ENCODE results near the gene SUN1. TPM values are rescaled to one million over a fixed set of nuclear protein-coding genes. Genes with fewer than 3 reads are reported as not detected.

SUN1 gene
- total and polyA plus RNA-seq, 2 of the 8 experiments (the other 6 are each of a cell fraction or from before 2014, with no cell fraction given) = 108 to 158 TPM

GRCh38 chr7:832968-833424 is 720 bp downstream of the SUN1 start:
- Histone ChIP-seq H4K5ac (ENCODE audit: insufficient read length, low read depth, low read length) (no peak overlapping the region), H2BK5ac (ENCODE audit: low read depth, low read length) (no peak overlapping the region), H3K23me2 (ENCODE audit: low read depth, low read length) (no peaks in the 10 kb centered on the region), H2AK5ac (ENCODE audit: low read depth, low read length) (no peak overlapping the region; the same call in 1 of the 2 replicates), H3K9ac (replicated peaks in 1 of 4; ENCODE audit: extremely low read depth in 1 of 4, low read depth in 3 of 4, low read length in 3 of 4) (no peak overlapping the region), H3K4ac (replicated peaks; ENCODE audit: insufficient read length, low read depth, low read length) (no peak overlapping the region), H2AFZ (ENCODE audit: low read length) (no peak overlapping the region), H3K18ac (ENCODE audit: extremely low read depth, low read length) (no peak overlapping the region), H4K8ac (ENCODE audit: extremely low read depth, insufficient read depth, low read length) (no peak overlapping the region), H3K56ac (replicated peaks; ENCODE audit: insufficient read length, low read depth, low read length) (no peak overlapping the region), H4K91ac (replicated peaks; ENCODE audit: insufficient read length, low read length) (no peak overlapping the region), H3K4me2 (ENCODE audit: insufficient read depth in 1 of 2, low read depth in 2 of 2, low read length in 2 of 2) (no peak overlapping the region; a peak in 1 of 4 replicates), H3K4me3 (ENCODE audit: extremely low read depth in 1 of 4, insufficient read depth in 2 of 4, low read depth in 3 of 4, low read length in 4 of 4) (no peak overlapping the region), H3K36me3 (ENCODE audit: control insufficient read depth in 2 of 4, insufficient read depth in 4 of 4, low read length in 3 of 4) (no peaks in the 10 kb centered on the region; a peak in 2 of 8 replicates), H2BK20ac (ENCODE audit: low read length) (no peak overlapping the region), H3K9me3 (ENCODE audit: insufficient read depth in 2 of 2, low read depth in 1 of 2, low read length in 1 of 2) (no peaks in the 10 kb centered on the region), H2BK15ac (ENCODE audit: low read length) (no peak overlapping the region), H3K27me3 (replicated peaks in 1 of 4; ENCODE audit: control insufficient read depth in 3 of 4, extremely low read depth in 1 of 4, insufficient read depth in 3 of 4, low read length in 3 of 4) (no peaks in the 10 kb centered on the region), H3K23ac (ENCODE audit: insufficient read length) (no peak overlapping the region), H2BK12ac (ENCODE audit: low read depth, low read length) (0 out of 2 replicates have a peak overlapping the region, but pooled peaks have one; percentile 94), H3K79me2 (ENCODE audit: control insufficient read depth in 1 of 2, insufficient read depth in 2 of 2, low read length in 2 of 2) (peaks cover 33 to 96% of the 10 kb centered on the region in 2 experiments), H3K4me1 (replicated peaks in 1 of 4; ENCODE audit: control insufficient read depth in 3 of 4, insufficient read depth in 4 of 4, low read length in 3 of 4) (peaks cover 0 to 14% (median 5%) of the 10 kb centered on the region in 4 experiments; a peak in 6 of 7 replicates), H4K20me1 (replicated peaks in 1 of 2; ENCODE audit: control insufficient read depth in 1 of 2, insufficient read depth in 2 of 2, low read length in 2 of 2) (peaks cover 40 to 44% of the 10 kb centered on the region in 2 experiments), H3K27ac (ENCODE audit: low read depth, low read length) (no peak overlapping the region), H3K79me1 (ENCODE audit: low read depth, low read length) (peaks cover 21% of the 10 kb centered on the region), H3K14ac (ENCODE audit: insufficient read length) (no peak overlapping the region), H2BK120ac (replicated peaks; ENCODE audit: low read depth, low read length) (no peak overlapping the region)
- TF ChIP-seq SP4 (IDR thresholded peaks at IDR 0.05; ENCODE audit: low read length) (no peak), BACH1 (IDR thresholded peaks at IDR 0.05; ENCODE audit: low read length) (no peak), HDAC6 (IDR thresholded peaks at IDR 0.05; ENCODE audit: low read depth, low read length) (no peak), KDM4A (IDR thresholded peaks at IDR 0.05; ENCODE audit: low read depth, low read length, severe bottlenecking) (no peak)
- POLR2A ChIA-PET (ENCODE audit: partially characterized antibody) = interaction anchor here (1.2 to 1.8 kb wide), 3 partner anchors 16 to 43 kb away, joined by 3 to 5 read pairs (median 3); no protein-coding TSS in a partner anchor
- FAIRE-seq (no peak), DNase-seq (ENCODE audit: low read depth in 1 of 2, low spot score in 2 of 2) (no peak)
- 95% methylated on average over 12 of the region's 15 CpGs; no CpG with 5 or more reads in 1 of the 2 experiments for WGBS, 2 experiments (ENCODE audit: extremely low coverage in 1 of 2, insufficient coverage in 1 of 2, insufficient read length in 1 of 2, insufficient replicate concordance in 2 of 2, low coverage in 1 of 2, low lambda C conversion rate in 2 of 2, missing lambda C conversion rate in 1 of 2)
- CTCF ChIA-PET (ENCODE audit: partially characterized antibody) = interaction anchor here (0.7 to 2.2 kb wide), 3 partner anchors 11 to 45 kb away, joined by 3 to 6 read pairs (median 4); no protein-coding TSS in a partner anchor
